Spleen (tissue), 13 donors: ENCODE measurements around the gene CCDC39. TPM values are rescaled to one million over a fixed set of nuclear protein-coding genes. Genes with fewer than 3 reads are reported as not detected.
A peak's percentile ranks its signal among the peaks of the same experiment; 100 is the strongest.

Experiments
- DNase-seq: peaks from one replicate; pipeline ENCODE4 v3.0.0-alpha.2; 2020
- H3K27ac ChIP-seq, 8 donors: fragments of 200-600 bp; sonication (generic) in 7 of 8; 1 replicate in 4 of 8; 2 replicates in 4 of 8; pipeline versions ENCODE4 v1.5.0 to v1.8.0; 2016 to 2021; ENCODE audit warnings: inconsistent platforms in 4 of 8, mild to moderate bottlenecking in 4 of 8, moderate library complexity in 1 of 8
- H3K27me3 ChIP-seq, 7 donors: fragments of 200-600 bp; sonication (generic) in 6 of 7; replicated peaks in 1 of 7; 1 replicate in 4 of 7; 2 replicates in 3 of 7; pipeline versions ENCODE4 v1.5.0 to v1.8.0; 2016 to 2021; ENCODE audit warnings: inconsistent platforms in 3 of 7, mild to moderate bottlenecking in 1 of 7
- H3K36me3 ChIP-seq, 6 donors: fragments of 200-600 bp; sonication (generic) in 5 of 6; 1 replicate in 4 of 6; 2 replicates in 2 of 6; pipeline versions ENCODE4 v1.5.0 to v1.8.0; 2016 to 2021; ENCODE audit warnings: inconsistent platforms in 2 of 6
- H3K4me1 ChIP-seq, 6 donors: fragments of 200-600 bp; sonication (generic) in 5 of 6; 1 replicate in 3 of 6; 2 replicates in 3 of 6; pipeline versions ENCODE4 v1.5.0 to v1.8.0; 2016 to 2021; ENCODE audit warnings: inconsistent platforms in 3 of 6
- H3K4me3 ChIP-seq, 8 donors: fragments of 200-600 bp; sonication (generic) in 7 of 8; 1 replicate in 4 of 8; 2 replicates in 4 of 8; pipeline versions ENCODE4 v1.5.0 to v1.8.0; 2016 to 2021; ENCODE audit warnings: inconsistent platforms in 4 of 8, mild to moderate bottlenecking in 4 of 8, moderate library complexity in 2 of 8
- H3K9me3 ChIP-seq, 8 donors: fragments of 200-600 bp; sonication (generic) in 7 of 8; 1 replicate in 4 of 8; 2 replicates in 4 of 8; pipeline versions ENCODE4 v1.5.0 to v1.8.0; 2016 to 2021; ENCODE audit warnings: inconsistent platforms in 4 of 8
- POLR2A ChIP-seq, 3 donors: fragments of 450-650 bp; IDR thresholded peaks; one replicate each; pipeline ENCODE4 v1.5.1; 2017; ENCODE audit warnings: antibody characterized with exemption in 3 of 3, mild to moderate bottlenecking in 1 of 3
- POLR2AphosphoS5 ChIP-seq, 3 donors: sonication (generic); formaldehyde crosslinking; IDR thresholded peaks; one replicate each; pipeline ENCODE4 v1.5.1; 2017; ENCODE audit warnings: antibody characterized with exemption in 3 of 3
- WGBS, 5 donors: extraction: QIAGEN DNeasy Blood & Tissue Kit in 3 of 5; methylation state at CpG; one replicate each; pipeline versions ENCODE4 v1.1.5 to v1.1.7; 2013 to 2018; 5-methylcytosine and 5-hydroxymethylcytosine counted together
- intact Hi-C: fragments of 100-400 bp; cut with DNase I; formaldehyde crosslinking; loops from one replicate; pipeline ENCODE4 v1.15.0; 2023; ENCODE audit warnings: low total_unique reads
- long read RNA-seq, 2 donors: transcript quantifications; one replicate each; lab custom pipeline, GENCODE V29; 2026
- polyA plus RNA-seq, 3 donors: library from polyadenylated mRNA; stranded (reverse); fragments of 200-250 nt; gene quantifications; one replicate each; pipeline ENCODE4 v1.2.1, GENCODE V29; 2013
- total RNA-seq, 7 donors: library from RNA; depleted of rRNA in 3 of 7; stranded (reverse); fragments of >200 nt in 3 of 7; fragmentation: NEBNext Ultra II Directional in 4 of 7; extraction: Animal tissue kit (Norgen Biotek cat#: 25700) in 4 of 7; gene quantifications; one replicate each; pipeline versions ENCODE4 v1.1.0 to v1.2.1, GENCODE V29; 2016 to 2021
- TF ChIP-seq, protein P1 (sequence below), 11 experiments: fragments of 200-600 bp in 7 of 11; fragments of 450-650 bp in 4 of 11; sonication (generic) in 4 of 11; IDR thresholded peaks in 8 of 11; conservative IDR thresholded peaks in 3 of 11; 1 replicate in 7 of 11; 2 replicates in 4 of 11; pipeline versions ENCODE4 v1.4.0 to v1.8.0; 2016 to 2021; ENCODE audit warnings: antibody characterized with exemption in 11 of 11, inconsistent platforms in 4 of 11, mild to moderate bottlenecking in 1 of 11
- donor health status: healthy with polysubstance abuse.
- donor health status: DM: no; HTN: no; CAD: no; lungs with moderate emphysema.
- donor health status: DM: no; HTN: no; CAD: no.
- donor health status: Bipolar disorder and iron deficiency.
- donor health status: healthy.
- donor health status: DM: no; HTN: no; CAD: no.
- donor health status: DM: yes; HTN: yes; CAD: no.

Gene CCDC39
- total RNA-seq = under 1 TPM in 2 of 7 donors, not detected in 5; 0.13 to 0.34 TPM
- polyA plus RNA-seq = under 1 TPM in 1 of 3 donors, not detected in 2; 0.11 TPM
- long read RNA-seq, donor 1 = 0 reads
- long read RNA-seq, donor 2 = 0 reads

DNA sequence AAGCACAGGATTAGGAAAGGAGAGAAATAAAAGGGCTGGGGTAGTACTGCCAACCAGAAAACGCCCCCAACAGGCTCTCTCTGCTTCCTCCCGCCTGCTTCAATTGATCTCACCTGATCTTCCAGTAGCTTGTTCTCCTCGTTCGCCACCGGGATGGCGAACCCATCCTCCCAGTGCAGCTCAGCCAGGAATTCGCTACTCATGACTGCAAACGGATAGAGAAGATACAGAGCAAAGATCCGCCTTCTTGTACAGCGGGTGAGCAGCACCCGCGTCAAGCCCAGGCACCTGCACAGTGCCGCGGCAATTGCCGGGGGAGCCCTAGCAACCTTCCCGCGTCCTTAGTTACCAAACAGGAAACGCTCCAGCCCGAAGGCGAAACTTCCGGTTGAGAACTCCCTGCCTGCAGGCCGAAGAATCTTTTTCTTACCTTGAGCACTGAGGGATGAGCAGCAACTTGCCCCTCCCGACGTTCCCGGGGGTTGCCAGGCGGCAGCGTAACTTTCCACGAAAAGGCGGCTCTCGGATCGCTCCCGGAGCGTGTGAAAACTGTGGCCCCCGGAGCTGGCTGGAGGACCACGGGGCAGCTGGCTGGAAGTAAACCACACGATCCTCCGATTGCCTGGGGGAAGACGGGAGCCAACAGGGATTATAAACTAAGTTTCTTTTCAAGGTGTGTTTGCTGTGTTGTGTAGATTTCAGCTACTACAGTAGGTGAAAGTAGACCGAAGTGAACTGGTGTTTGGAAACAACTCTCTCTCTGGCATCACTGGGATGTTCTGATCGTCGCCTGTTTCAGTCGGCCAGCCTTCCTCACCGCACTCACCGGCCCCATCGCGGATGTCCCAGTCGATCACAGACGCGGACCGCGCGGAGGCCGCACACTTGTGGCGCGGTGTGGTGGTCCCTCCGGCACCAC, at the start of gene CCDC39:
Gene CCDC39, minus strand, starts transcription at position 312 of the 919 bp plus-strand sequence. Its CDS starts 109 bp downstream, at position 203.
- H3K36me3 ChIP-seq = no peaks in the 10 kb centered on the region
- 1 to 2% (median 2%) methylated on average over 46 to 56 of the region's 56 CpGs for WGBS, 5 donors
- peak within 1 kb of the TSS in 3 of 8 donors; percentile 14 to 45 (median 30) for H3K27ac ChIP-seq
- H3K4me3 ChIP-seq = peak within 1 kb of the TSS; percentile 37 to 77 (median 50)
- peaks cover 0 to 24% (median 19%) of the 10 kb centered on the region in 6 donors for H3K4me1 ChIP-seq
- H3K9me3 ChIP-seq = no peaks in the 10 kb centered on the region
- DNase-seq = peak; percentile 79
- peaks cover 0 to 55% (median 22%) of the 10 kb centered on the region in 7 donors for H3K27me3 ChIP-seq
- TF ChIP-seq POLR2A (IDR thresholded peaks at IDR 0.05) (no peak), POLR2AphosphoS5 (IDR thresholded peaks at IDR 0.05) (peak in 2 of 3 donors; percentile 25 to 40)
- intact Hi-C loops = no loop called here

DNA sequence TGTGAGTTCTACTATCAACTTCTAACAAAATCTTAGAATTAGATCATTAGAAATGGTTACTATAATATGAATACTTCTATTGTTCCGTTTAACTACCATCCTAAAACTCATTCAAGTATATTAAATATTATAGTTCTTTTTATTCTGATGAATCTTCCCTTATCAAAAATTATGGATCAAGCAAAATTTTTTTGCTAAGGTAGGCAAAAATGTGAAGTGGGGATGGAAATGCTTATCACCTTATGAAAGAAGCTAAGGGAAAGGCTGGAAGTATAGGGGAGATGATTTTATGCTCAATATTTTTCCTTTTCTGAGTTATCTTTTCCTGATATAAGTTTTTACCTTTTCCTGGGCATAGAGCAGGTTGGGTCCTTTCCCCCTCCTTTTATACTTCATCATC, 40.7 kb upstream of the CCDC39 start:
- intact Hi-C loops = no loop called here
- Histone ChIP-seq H3K27me3 (no peaks in the 10 kb centered on the region), H3K36me3 (no peaks in the 10 kb centered on the region), H3K4me1 (no peaks in the 10 kb centered on the region), H3K9me3 (peaks cover 0 to 4% (median 0%) of the 10 kb centered on the region in 8 donors), H3K27ac (no peak overlapping the region), H3K4me3 (no peak overlapping the region)
- TF ChIP-seq POLR2AphosphoS5 (IDR thresholded peaks at IDR 0.05) (no peak), POLR2A (IDR thresholded peaks at IDR 0.05) (no peak)
- TF ChIP-seq, protein P1, sequence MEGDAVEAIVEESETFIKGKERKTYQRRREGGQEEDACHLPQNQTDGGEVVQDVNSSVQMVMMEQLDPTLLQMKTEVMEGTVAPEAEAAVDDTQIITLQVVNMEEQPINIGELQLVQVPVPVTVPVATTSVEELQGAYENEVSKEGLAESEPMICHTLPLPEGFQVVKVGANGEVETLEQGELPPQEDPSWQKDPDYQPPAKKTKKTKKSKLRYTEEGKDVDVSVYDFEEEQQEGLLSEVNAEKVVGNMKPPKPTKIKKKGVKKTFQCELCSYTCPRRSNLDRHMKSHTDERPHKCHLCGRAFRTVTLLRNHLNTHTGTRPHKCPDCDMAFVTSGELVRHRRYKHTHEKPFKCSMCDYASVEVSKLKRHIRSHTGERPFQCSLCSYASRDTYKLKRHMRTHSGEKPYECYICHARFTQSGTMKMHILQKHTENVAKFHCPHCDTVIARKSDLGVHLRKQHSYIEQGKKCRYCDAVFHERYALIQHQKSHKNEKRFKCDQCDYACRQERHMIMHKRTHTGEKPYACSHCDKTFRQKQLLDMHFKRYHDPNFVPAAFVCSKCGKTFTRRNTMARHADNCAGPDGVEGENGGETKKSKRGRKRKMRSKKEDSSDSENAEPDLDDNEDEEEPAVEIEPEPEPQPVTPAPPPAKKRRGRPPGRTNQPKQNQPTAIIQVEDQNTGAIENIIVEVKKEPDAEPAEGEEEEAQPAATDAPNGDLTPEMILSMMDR (IDR thresholded peaks at IDR 0.05 in 8 of 11, conservative IDR thresholded peaks at IDR 0.05 in 3 of 11) = no peak
- 38 to 82% (median 47%) methylated on average over 1 of the region's 1 CpG for WGBS, 5 donors
- DNase-seq = no peak

DNA sequence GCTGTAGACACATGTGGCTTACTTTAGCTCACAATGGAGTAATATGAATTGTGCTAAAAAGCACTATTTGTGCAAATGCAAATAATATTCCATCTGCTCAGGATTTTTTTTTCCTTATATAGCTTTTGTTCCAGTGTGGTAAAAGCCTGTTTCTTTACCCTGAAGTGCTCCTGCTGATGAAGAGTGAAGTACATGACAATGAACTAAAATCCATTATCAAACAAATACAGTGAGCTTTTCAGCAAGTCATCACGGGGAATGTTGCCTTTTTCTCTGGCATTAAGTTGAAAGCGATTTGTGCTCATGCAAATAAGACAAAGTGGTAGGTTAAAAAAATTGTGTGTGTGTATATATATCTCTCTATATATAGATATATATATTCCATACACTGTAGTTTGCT, 28.6 kb upstream of the CCDC39 start:
- TF ChIP-seq, protein P1 (IDR thresholded peaks at IDR 0.05 in 8 of 11, conservative IDR thresholded peaks at IDR 0.05 in 3 of 11) = no peak
- TF ChIP-seq POLR2A (IDR thresholded peaks at IDR 0.05) (no peak), POLR2AphosphoS5 (IDR thresholded peaks at IDR 0.05) (no peak)
- Histone ChIP-seq H3K4me1 (peaks cover 0 to 3% (median 0%) of the 10 kb centered on the region in 6 donors), H3K27me3 (peaks cover 0 to 4% (median 0%) of the 10 kb centered on the region in 7 donors), H3K9me3 (peaks cover 0 to 9% (median 0%) of the 10 kb centered on the region in 8 donors), H3K27ac (no peak overlapping the region), H3K36me3 (no peaks in the 10 kb centered on the region), H3K4me3 (no peak overlapping the region)
- no peak for DNase-seq
- intact Hi-C loops = no loop called here
- 62 to 67% (median 63%) methylated on average over 2 of the region's 2 CpGs for WGBS, 5 donors

DNA sequence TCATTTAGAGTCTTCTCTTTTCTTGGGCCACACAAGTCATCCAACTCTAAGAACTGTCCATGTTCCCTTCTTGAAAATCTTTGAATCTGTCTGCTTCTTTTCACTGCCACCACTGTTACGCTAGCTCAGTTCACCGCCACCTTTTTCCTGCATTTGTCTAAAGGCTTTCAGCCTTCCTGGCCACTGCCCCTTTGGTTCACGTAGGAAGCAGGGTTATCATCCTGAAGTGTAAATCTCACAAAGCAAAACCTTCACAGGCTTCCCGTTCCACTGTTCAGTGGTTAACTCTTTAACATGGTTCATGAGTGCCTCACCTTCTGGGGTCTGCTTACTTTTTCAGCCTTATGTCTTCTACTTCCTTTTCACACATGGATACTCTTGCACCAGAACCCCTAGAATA, 26.3 kb upstream of the CCDC39 start:
- Histone ChIP-seq H3K9me3 (peaks cover 0 to 10% (median 0%) of the 10 kb centered on the region in 8 donors), H3K27ac (peak overlapping the region in 3 of 8 donors; percentile 5 to 37 (median 36)), H3K4me3 (no peak overlapping the region), H3K36me3 (no peaks in the 10 kb centered on the region), H3K27me3 (peaks cover 0 to 13% (median 0%) of the 10 kb centered on the region in 7 donors), H3K4me1 (peaks cover 0 to 3% (median 0%) of the 10 kb centered on the region in 6 donors)
- 20 to 33% (median 23%) methylated on average over 4 of the region's 4 CpGs for WGBS, 5 donors
- intact Hi-C loops = no loop called here
- no peak for DNase-seq
- peak in 1 of 3 donors; percentile 81 for TF ChIP-seq POLR2AphosphoS5 (IDR thresholded peaks at IDR 0.05)
- TF ChIP-seq POLR2A (IDR thresholded peaks at IDR 0.05) = no peak
- TF ChIP-seq, protein P1 (IDR thresholded peaks at IDR 0.05 in 8 of 11, conservative IDR thresholded peaks at IDR 0.05 in 3 of 11) = no peak
